SKM-1 treated with dmso at 0.1 percent for 144 hours (cell line): Measurements from ENCODE around the gene ADSL.

Experiments
- DNase-seq: peaks from one replicate; lab custom pipeline; 2025; ENCODE audit not compliant: unreplicated experiment; lab: John Stamatoyannopoulos, UW

Gene ADSL

DNA sequence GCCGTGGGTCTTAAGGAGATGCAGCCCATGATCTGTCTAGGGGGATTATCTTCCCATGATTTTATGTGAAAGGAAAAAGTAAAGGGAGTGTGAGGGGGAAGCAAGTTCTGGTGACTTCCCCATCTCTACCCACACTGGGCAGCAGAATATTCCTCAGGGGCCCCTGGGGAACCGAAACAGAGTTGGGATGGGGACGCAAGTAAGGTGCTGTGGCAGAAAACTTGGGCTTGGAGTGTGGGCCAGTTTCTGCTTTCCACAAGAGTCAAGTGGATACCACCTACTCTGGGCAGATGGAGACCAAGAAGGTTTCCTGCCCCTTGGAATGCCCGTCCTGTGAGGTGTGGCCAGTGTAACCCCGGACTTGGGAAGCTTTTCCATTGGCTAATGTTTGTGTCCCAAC is 88.4 kb downstream of the ADSL start:
- DNase-seq = no peak

DNA sequence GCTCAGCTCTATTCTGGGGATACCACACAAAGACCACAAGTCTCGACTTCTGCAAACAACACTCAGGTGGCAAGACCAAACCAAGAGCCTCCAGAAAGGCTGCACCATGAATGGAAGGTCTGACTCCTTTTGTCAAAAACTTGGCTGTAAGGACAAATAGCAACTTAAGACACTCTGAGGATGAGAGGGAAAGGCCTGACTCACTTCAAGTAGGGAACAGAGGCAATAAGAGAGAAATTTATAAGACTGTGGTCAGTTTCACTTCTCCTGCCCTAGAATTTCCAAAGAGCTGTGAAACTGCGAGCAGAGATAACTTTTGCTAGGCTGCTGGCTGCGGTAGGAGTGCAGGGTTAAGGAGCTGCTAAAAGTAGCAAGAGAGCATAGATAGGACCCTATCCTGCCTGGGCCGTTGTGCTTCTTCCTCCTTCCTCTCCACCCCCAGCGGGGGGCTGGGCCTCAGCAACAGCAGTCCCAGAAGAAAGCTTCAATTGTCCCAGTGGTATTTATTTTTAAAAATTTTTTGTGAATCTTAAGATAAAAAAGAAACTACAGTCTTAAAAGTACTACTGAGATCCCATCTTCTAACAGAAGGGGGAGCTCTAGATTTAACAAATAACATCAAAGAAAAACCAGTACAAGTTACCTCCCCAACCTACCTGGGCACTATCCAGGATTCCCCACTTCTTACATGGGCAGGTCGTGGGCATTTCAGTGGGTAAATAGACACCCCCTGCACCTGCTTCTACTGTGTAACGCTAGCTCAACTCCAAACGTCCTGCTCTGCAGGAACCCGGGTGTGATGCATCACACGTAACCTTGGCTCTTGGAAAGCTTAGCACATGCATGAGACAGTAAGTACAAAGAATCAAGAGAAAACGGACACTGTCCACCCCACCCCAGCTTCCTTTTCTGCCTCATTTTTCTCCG is 90.5 kb downstream of the ADSL start:
- peak; percentile 92 for DNase-seq
